Loucy (cell line): ENCODE data around the gene ABHD5.

Experiments
- EZH2phosphoT487 ChIP-seq: fragments of 200-600 bp; IDR thresholded peaks from 2 replicates; pipeline ENCODE4 v1.6.1; 2018; ENCODE audit warnings: antibody characterized with exemption, mild to moderate bottlenecking, moderate library complexity, borderline replicate concordance
- TF ChIP-seq, protein P1 (sequence below): fragments of 200-600 bp; sonication (generic); conservative IDR thresholded peaks from 2 replicates; pipeline ENCODE4 v1.5.1; 2014; ENCODE audit warnings: mild to moderate bottlenecking, antibody characterized with exemption, low read length

DNA sequence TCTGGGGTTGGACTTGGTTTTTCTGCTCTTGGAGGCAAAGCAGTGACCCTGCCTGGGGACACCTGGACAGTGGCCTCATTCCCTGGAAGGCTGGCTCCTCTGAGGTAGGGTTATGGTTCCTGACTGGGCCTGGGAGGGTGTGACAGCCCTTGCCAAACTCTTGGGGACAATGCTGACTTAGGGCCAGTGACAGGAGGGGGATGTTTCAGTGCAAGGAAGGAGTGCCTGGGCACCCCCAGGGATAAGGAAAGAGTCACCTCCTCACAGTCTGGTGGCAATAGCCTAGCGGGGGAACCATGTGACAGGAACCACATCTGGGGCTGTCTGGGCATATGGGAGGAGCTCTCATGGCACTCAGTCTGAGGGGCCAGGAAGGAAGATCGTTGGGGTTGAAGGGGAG is 91.8 kb downstream of the ABHD5 start:
- TF ChIP-seq EZH2phosphoT487: no peak
- TF ChIP-seq, protein P1, sequence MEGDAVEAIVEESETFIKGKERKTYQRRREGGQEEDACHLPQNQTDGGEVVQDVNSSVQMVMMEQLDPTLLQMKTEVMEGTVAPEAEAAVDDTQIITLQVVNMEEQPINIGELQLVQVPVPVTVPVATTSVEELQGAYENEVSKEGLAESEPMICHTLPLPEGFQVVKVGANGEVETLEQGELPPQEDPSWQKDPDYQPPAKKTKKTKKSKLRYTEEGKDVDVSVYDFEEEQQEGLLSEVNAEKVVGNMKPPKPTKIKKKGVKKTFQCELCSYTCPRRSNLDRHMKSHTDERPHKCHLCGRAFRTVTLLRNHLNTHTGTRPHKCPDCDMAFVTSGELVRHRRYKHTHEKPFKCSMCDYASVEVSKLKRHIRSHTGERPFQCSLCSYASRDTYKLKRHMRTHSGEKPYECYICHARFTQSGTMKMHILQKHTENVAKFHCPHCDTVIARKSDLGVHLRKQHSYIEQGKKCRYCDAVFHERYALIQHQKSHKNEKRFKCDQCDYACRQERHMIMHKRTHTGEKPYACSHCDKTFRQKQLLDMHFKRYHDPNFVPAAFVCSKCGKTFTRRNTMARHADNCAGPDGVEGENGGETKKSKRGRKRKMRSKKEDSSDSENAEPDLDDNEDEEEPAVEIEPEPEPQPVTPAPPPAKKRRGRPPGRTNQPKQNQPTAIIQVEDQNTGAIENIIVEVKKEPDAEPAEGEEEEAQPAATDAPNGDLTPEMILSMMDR: no peak
